ENCODE data around the gene PRSS37.
"Not testable (repeated sequence)": the region's sequence is repeated elsewhere in the genome, so short reads cannot be mapped to it uniquely, and the experiment has no call there.

The PRSS37 gene

DNA sequence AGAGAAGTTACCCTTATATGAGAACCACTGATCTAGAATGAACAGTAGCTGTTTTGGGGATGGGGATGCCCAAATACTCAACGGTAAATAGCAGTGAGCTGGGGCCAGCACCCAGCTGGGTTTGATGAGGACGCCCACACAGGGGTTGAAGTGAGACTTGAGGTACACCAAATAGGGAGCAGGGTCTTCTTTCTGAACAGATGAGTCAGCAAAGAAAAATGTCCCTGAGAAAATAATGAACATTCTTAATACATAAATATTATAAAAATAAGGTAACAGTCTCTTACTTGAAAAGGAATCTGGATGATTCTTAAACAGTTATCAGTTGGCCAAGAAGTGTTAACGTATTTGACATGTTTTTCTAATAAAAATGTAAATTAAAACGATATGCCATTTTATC lies 2.0 kb downstream of the PRSS37 start:
- H3K4me1 Mint-ChIP-seq: no peaks in the 10 kb centered on the region
- H3K4me3 Mint-ChIP-seq: no peak overlapping the region
- H3K27ac Mint-ChIP-seq: no peak overlapping the region
- no peaks in the 10 kb centered on the region for H3K27me3 Mint-ChIP-seq
- H3K36me3 Mint-ChIP-seq: peaks cover 1% of the 10 kb centered on the region
- H3K9me3 Mint-ChIP-seq: no peaks in the 10 kb centered on the region

DNA sequence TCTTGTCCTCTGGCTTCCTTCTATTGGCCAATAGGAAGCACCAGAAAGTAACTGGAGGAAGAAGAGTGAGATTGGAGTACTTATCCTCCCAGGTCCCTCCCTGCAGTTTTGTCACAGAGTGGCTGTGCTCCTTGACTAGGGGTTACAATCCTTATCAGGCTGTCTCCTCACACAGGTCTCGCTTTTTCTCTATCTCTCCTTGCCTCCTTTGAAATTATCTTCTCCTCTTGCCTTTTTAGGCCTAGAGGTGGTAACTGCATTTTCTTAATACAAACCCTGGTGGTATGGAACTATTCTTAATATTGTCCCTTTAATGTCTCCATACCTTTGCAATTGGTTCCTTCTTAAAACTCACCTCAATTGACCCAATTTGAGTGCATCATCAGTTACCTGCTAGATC lies 2.7 kb downstream of the PRSS37 start:
- H3K4me1 Mint-ChIP-seq: no peaks in the 10 kb centered on the region
- H3K27ac Mint-ChIP-seq: no peak overlapping the region
- H3K36me3 Mint-ChIP-seq: peaks cover 1% of the 10 kb centered on the region
- H3K4me3 Mint-ChIP-seq: no peak overlapping the region
- no peaks in the 10 kb centered on the region for H3K9me3 Mint-ChIP-seq
- H3K27me3 Mint-ChIP-seq: no peaks in the 10 kb centered on the region

DNA sequence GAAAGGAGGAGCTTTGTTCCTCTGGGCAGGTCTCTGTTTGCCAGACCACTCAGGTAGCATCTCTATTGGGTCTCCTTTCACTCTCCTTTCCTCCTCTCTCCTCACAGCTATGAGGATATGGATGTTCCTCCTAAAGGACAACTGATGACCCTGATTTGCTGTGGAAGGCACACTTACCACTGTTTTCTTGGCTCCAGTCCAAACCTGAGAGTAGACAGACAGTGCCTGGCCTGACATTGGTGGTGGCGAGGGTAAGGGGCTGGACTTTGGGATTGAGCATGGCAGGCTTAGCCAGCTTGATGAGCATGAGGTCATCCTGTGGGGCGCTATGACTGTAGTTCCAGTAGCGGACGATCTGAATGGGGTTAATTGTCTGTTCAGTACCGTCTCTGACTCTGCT lies 3.6 kb downstream of the PRSS37 start:
- Mint-ChIP-seq H3K27me3 (no peaks in the 10 kb centered on the region), H3K4me1 (no peaks in the 10 kb centered on the region), H3K36me3 (peaks cover 1% of the 10 kb centered on the region), H3K4me3 (no peak overlapping the region), H3K9me3 (no peaks in the 10 kb centered on the region), H3K27ac (no peak overlapping the region)

DNA sequence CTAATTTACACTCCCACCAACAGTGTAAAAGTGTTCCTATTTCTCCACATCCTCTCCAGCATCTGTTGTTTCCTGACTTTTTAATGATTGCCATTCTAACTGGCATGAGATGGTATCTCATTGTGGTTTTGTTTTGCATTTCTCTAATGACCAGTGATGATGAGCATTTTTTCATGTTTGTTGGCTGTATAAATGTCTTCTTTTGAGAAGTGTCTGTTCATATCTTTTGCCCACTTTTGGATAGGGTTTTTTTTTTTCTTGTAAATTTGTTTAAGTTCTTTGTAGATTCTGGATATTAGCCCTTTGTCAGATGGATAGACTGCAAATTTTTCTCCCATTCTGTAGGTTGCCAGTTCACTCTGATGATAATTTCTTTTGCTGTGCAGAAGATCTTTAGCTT lies 18.9 kb downstream of the PRSS37 start:
- not testable (repeated sequence) for H3K27me3 Mint-ChIP-seq, H3K27ac Mint-ChIP-seq, H3K4me3 Mint-ChIP-seq, H3K4me1 Mint-ChIP-seq
- Mint-ChIP-seq H3K9me3 (peaks cover 42% of the 10 kb centered on the region), H3K36me3 (peaks cover 47% of the 10 kb centered on the region)

DNA sequence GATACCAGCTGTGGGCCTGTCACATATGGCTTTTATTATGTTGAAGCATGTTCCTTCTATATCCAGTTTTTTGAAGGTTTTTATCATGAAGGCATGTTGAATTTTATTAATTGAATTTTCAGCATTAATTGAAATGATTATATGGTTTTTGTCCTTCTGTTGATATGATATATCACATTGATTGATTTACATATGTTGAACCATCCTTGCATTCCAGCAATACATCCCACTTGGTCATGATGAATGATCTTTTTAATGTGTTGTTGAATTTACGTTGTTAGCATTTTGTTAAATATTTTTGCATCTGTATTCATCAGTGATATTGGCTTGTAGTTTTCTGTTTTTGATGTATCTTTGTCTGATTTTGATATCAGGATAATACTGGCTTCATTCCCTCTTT lies 21.2 kb downstream of the PRSS37 start:
- Mint-ChIP-seq H3K27me3 (no peaks in the 10 kb centered on the region), H3K4me3 (no peak overlapping the region), H3K36me3 (peaks cover 43% of the 10 kb centered on the region), H3K27ac (no peak overlapping the region), H3K9me3 (peaks cover 42% of the 10 kb centered on the region), H3K4me1 (no peaks in the 10 kb centered on the region)

DNA sequence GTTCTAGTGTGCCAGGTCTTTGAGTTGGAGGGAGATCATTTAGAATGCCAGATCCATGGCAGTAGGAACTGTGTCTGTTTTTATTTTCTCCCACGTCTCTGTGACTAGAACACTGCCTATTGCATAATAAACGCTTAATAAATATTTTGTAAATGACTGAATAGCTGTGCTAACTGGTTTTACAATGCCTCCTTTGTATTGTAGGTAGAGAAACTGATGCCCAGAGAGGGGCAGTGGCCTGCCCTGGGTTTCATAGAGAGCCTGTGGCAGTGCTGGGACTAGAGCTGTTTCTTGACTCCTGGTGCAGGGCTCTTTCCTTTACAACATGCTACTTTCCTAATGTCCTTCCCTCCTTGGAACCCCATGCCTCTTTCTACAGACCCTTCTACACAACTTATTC lies 48.8 kb downstream of the PRSS37 start:
- no peaks in the 10 kb centered on the region for H3K4me1 Mint-ChIP-seq
- H3K9me3 Mint-ChIP-seq: no peaks in the 10 kb centered on the region
- H3K36me3 Mint-ChIP-seq: peaks cover 14% of the 10 kb centered on the region

DNA sequence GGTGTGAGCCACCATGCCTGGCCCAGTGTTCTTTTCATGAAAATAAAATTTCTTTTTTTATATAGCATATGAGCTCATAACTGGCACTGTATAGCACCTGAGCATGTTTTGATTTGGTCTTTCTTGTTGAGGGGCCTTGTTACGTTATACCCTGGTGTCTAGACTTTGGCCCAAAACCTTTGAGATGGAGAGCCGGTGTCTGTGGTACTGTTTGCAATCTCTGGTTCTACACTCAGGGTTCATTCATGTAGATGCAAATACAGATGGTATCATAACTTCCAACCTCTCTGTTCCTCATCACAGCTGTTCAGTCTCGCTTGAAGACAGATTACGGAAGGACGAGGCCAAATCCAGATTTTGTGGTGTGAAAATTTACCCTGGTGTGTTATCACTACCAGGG lies 51.4 kb downstream of the PRSS37 start, which contains the start of gene TAS2R5:
Gene TAS2R5, plus strand, starts transcription at position 301 of the 400 bp plus-strand sequence. CDS start 145 bp downstream, outside the sequence.
- no peaks in the 10 kb centered on the region for H3K9me3 Mint-ChIP-seq
- H3K4me1 Mint-ChIP-seq: peaks cover 3% of the 10 kb centered on the region
- H3K27me3 Mint-ChIP-seq: no peaks in the 10 kb centered on the region
- no peak within 1 kb of the TSS for H3K4me3 Mint-ChIP-seq
- H3K27ac Mint-ChIP-seq: no peak within 1 kb of the TSS
- peaks cover 8% of the 10 kb centered on the region for H3K36me3 Mint-ChIP-seq

More for the DNA sequence above, 48.8 kb downstream of the PRSS37 start:
- H3K4me3 Mint-ChIP-seq: no peak overlapping the region
- H3K27me3 Mint-ChIP-seq: no peaks in the 10 kb centered on the region
- H3K27ac Mint-ChIP-seq: no peak overlapping the region

DNA sequence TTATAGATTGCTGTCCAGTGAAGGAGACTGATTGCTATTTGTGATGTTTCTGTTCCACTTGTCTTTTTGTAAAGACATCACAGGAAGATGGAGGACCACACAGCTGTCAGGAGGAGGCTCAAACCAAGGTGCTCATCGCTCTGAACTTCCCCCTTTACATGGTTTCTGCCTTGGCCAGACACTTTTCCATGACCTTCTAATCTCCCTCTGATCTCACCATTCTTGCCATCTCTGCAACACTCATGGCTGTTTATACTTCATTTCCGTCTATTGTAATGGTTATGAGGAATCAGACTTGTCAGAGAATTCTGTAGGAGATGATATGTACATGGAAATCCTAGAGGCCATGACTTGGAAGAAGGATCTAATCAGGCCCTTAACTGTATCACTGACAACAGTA lies 53.0 kb downstream of the PRSS37 start:
- H3K27ac Mint-ChIP-seq: no peak overlapping the region
- no peaks in the 10 kb centered on the region for H3K9me3 Mint-ChIP-seq
- H3K36me3 Mint-ChIP-seq: peaks cover 6% of the 10 kb centered on the region
- no peaks in the 10 kb centered on the region for H3K27me3 Mint-ChIP-seq
- no peak overlapping the region for H3K4me3 Mint-ChIP-seq
- peaks cover 3% of the 10 kb centered on the region for H3K4me1 Mint-ChIP-seq
